HepG2 (cell line): ENCODE results near the gene ZDHHC7. TPM values are rescaled to one million over a fixed set of nuclear protein-coding genes. Genes with fewer than 3 reads are reported as not detected.

Experiments
- E2F2 ChIP-seq: sonication (generic); formaldehyde crosslinking; IDR thresholded peaks from 2 replicates; pipeline ENCODE4 v1.4.0; 2020; ENCODE audit warnings: missing genetic modification reagents, borderline replicate concordance
- ELF4 ChIP-seq: sonication (generic); formaldehyde crosslinking; IDR thresholded peaks from 2 replicates; pipeline ENCODE4 v1.5.0; 2020; ENCODE audit warnings: missing genetic modification reagents, mild to moderate bottlenecking, moderate library complexity, borderline replicate concordance
- GRHL1 ChIP-seq: sonication (generic); formaldehyde crosslinking; conservative IDR thresholded peaks from 2 replicates; pipeline ENCODE4 v1.8.0; 2022; ENCODE audit warnings: missing genetic modification reagents
- KDM5B ChIP-seq: sonication (generic); formaldehyde crosslinking; IDR thresholded peaks from 2 replicates; pipeline ENCODE4 v1.4.0; 2020; ENCODE audit warnings: missing genetic modification reagents, mild to moderate bottlenecking, borderline replicate concordance
- SP1 ChIP-seq, 2 experiments: fragments of 450-650 bp in 1 of 2; sonication (generic) in 1 of 2; formaldehyde crosslinking in 1 of 2; IDR thresholded peaks; 2 replicates each; pipeline versions ENCODE4 v1.4.0 to v1.6.1; 2016 to 2020; ENCODE audit warnings: missing genetic modification reagents in 1 of 2
- THRA ChIP-seq: sonication (generic); formaldehyde crosslinking; IDR thresholded peaks from 2 replicates; pipeline ENCODE4 v1.4.0; 2020; ENCODE audit warnings: missing genetic modification reagents, borderline replicate concordance
- TRAFD1 ChIP-seq: sonication (generic); formaldehyde crosslinking; IDR thresholded peaks from 2 replicates; pipeline ENCODE4 v1.5.1; 2020; ENCODE audit warnings: missing genetic modification reagents, mild to moderate bottlenecking, borderline replicate concordance
- ZBTB37 ChIP-seq: sonication (generic); formaldehyde crosslinking; IDR thresholded peaks from 2 replicates; pipeline ENCODE4 v1.4.0; 2020; ENCODE audit warnings: mild to moderate bottlenecking, missing genetic modification reagents
- ZIK1 ChIP-seq: sonication (generic); formaldehyde crosslinking; IDR thresholded peaks from 2 replicates; pipeline ENCODE4 v1.5.0; 2020; ENCODE audit warnings: mild to moderate bottlenecking, low read depth, missing genetic modification reagents, borderline replicate concordance
- ZMYM4 ChIP-seq: sonication (generic); formaldehyde crosslinking; IDR thresholded peaks from 2 replicates; pipeline ENCODE4 v1.8.1; 2023; ENCODE audit warnings: mild to moderate bottlenecking, missing genetic modification reagents
- ZNF20 ChIP-seq: sonication (generic); formaldehyde crosslinking; IDR thresholded peaks from 2 replicates; pipeline ENCODE4 v1.4.0; 2020; ENCODE audit warnings: mild to moderate bottlenecking, moderate library complexity, missing genetic modification reagents
- ZNF292 ChIP-seq: sonication (generic); formaldehyde crosslinking; IDR thresholded peaks from 2 replicates; pipeline ENCODE4 v1.8.1; 2022; ENCODE audit warnings: mild to moderate bottlenecking, low read depth, missing genetic modification reagents, borderline replicate concordance
- ZNF329 ChIP-seq: sonication (generic); formaldehyde crosslinking; IDR thresholded peaks from 2 replicates; pipeline ENCODE4 v1.9.0; 2021; ENCODE audit warnings: low read depth, mild to moderate bottlenecking, missing genetic modification reagents
- ZNF547 ChIP-seq: sonication (generic); formaldehyde crosslinking; IDR thresholded peaks from 2 replicates; pipeline ENCODE4 v1.5.1; 2020; ENCODE audit warnings: mild to moderate bottlenecking, missing genetic modification reagents
- polyA plus RNA-seq, 8 experiments: library from polyadenylated mRNA; depleted of rRNA in 3 of 8; stranded (reverse) in 7 of 8; unstranded in 1 of 8; fragments of >200 nt; fragmentation: Illumina TruSeq in 4 of 8; extraction: Trizol in 4 of 8; gene quantifications; 2 replicates each; pipeline versions ENCODE4 v1.2.1 to v1.2.3, GENCODE V29; 2011 to 2016; ENCODE audit warnings: low read depth in 4 of 8, missing spikeins in 1 of 8, mixed read lengths in 1 of 8; ENCODE audit not compliant: insufficient read depth in 1 of 8
- total RNA-seq, 5 experiments: library from RNA; depleted of rRNA; stranded (reverse); fragments of >200 nt; fragmentation: Illumina TruSeq; extraction: Trizol; gene quantifications; 2 replicates each; pipeline ENCODE4 v1.2.3, GENCODE V29; 2016; ENCODE audit warnings: low read depth in 1 of 5

Gene ZDHHC7
- total and polyA plus RNA-seq, 2 of the 13 experiments (the other 11 are each of a cell fraction or from before 2014, with no cell fraction given) = 46.8 to 67.6 TPM

- TF ChIP-seq ZNF329 (CRISPR knock-in tag) (no peak), E2F2 (no peak), SP1 (IDR thresholded peaks at IDR 0.05) (no peak), SP1 (CRISPR knock-in tag; IDR thresholded peaks at IDR 0.05) (peak; percentile 20; the same call in 1 of the 2 replicates), TRAFD1 (CRISPR knock-in tag) (peak; percentile 89; the same call in 1 of the 2 replicates), ZIK1 (CRISPR knock-in tag) (no peak), ZNF292 (CRISPR knock-in tag) (peak; percentile 96; the same call in 1 of the 2 replicates), ZNF20 (no peak), ZNF547 (peak; percentile 90), ZBTB37 (CRISPR knock-in tag) (no peak), GRHL1 (CRISPR knock-in tag) (no peak), KDM5B (CRISPR knock-in tag) (peak; percentile 71; the same call in 1 of the 2 replicates), THRA (CRISPR knock-in tag) (peak; percentile 90), ZMYM4 (CRISPR knock-in tag) (peak; percentile 26; the same call in 1 of the 2 replicates), ELF4 (CRISPR knock-in tag) (no peak)
Measured at GRCh38 chr16:84933774-84934631, 77.3 kb downstream of the ZDHHC7 start (continued).
